SW 1271 (cell line): Measurements from ENCODE around the gene MSRB3.
"Not testable (repeated sequence)": the region's sequence is repeated elsewhere in the genome, so short reads cannot be mapped to it uniquely, and the experiment has no call there.

Experiments used
- DNase-seq, 2 experiments: peaks; one replicate each; lab custom pipeline; 2025; lab: John Stamatoyannopoulos, UW

The MSRB3 gene

DNA sequence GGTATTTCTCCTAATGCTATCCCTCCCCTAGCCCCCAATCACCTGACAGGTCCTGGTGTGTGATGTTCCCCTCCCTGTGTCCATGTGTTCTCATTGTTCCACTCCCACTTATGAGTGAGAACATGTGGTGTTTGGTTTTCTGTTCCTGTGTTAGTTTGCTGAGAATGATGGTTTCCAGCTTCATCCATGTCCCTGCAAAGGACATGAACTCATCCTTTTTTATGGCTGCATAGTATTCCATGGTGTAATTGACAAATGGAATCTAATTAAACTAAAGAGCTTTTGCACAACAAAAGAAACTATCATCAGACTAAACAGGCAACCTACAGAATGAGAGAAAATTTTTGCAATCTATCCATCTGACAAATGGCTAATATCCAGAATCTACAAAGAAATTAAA is 178.9 kb downstream of the MSRB3 start:
- DNase-seq: not testable (repeated sequence)

DNA sequence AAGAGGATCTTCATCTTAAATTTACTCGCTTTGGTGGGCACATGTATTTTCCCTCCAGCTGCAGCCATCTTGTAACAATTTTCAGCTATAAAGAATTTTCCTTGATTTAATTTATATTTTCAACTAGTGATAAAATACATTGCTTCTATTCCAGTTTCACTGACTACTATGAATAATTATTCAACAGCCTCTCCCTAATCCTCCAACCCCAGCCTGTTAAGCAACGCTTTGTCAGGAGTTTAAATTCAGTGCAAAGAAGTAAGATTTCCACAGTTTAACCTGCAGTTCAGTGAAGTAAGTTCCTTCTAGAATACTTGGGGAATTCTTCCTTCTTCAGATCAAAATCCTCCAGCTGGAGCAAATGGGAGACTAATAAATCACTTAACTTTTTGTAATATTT is 180.2 kb downstream of the MSRB3 start:
- no peak for DNase-seq

DNA sequence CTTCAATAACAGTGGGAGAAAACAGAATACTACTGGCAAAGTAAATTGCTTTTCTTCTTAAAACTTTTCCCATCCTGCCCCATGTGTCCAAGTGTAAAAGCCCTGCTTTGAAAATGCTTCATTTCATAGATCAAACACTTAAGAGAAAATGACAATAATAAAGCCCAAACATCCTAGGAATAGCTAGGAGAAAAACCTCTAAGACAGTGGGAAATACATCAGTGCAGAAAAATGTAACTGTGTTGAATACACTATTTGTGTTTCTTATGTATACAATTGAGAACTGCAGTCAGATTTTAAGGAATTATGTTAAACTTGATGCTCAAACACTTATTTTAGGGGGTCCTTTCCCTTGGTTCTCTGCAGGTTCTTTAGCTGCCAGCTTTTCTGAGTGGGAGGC is 181.1 kb downstream of the MSRB3 start:
- DNase-seq: no peak

DNA sequence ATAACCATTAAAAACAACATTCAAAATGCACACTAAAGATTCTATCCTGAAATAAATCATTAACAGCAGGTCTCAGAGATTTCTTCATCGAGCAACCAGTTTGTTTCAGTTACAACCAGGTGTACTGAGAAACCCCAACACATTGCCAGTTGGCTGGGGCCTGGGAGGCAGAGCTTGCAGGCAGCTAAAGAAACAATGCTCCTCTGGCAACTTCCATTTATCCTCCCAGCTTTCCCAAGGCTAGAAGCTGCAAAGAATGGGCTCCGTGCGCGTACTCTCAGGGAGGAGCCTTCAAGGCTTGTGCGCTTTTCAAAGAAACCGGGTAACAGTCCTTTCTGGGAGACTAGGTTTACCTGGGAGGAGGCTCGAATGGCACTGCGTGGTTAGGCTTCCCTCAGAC is 181.6 kb downstream of the MSRB3 start:
- DNase-seq: no peak

DNA sequence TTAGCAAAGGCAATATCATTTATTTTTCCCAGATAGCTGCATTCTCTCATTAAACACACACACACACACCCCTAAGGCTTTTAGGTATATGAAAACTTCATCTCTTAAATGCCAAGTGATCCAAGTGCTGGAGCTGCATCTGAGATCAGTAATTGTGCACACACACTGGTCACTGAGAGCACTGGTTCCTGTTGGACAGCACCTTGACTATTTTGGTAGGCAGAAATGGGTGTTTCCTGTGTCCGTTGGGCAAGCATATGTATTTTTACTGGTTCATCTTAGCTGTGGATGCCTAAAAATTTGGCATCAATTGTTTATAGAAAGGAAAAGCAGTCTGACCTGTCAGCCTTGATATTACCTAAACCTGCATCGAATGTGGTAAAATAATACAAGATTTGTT is 182.5 kb downstream of the MSRB3 start:
- DNase-seq: no peak

DNA sequence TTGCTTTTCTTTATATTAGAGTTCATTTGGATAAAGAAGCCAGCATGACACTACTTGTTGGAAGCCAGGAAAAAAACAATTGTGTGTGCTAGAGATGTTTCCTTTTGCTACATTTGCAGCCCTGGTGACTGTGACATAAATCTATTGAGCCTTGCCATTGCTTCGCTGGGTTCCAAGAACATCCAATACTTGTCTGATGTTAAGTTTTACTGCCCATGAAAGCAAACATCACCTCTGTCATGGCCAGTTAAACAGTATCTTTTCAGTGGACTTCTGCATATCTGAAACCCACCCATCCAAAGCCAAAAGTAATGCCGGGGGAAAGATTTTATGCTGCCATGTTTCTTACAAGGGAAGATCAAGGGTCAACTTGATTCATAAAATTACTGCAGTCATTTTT is 184.0 kb downstream of the MSRB3 start:
- no peak for DNase-seq

DNA sequence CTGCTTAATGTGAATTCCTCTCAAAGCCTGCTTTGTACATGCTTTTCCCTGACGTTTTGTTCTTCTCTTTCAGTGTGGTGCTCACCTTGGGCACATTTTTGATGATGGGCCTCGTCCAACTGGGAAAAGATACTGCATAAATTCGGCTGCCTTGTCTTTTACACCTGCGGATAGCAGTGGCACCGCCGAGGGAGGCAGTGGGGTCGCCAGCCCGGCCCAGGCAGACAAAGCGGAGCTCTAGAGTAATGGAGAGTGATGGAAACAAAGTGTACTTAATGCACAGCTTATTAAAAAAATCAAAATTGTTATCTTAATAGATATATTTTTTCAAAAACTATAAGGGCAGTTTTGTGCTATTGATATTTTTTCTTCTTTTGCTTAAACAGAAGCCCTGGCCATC is 184.6 kb downstream of the MSRB3 start:
- DNase-seq: no peak

DNA sequence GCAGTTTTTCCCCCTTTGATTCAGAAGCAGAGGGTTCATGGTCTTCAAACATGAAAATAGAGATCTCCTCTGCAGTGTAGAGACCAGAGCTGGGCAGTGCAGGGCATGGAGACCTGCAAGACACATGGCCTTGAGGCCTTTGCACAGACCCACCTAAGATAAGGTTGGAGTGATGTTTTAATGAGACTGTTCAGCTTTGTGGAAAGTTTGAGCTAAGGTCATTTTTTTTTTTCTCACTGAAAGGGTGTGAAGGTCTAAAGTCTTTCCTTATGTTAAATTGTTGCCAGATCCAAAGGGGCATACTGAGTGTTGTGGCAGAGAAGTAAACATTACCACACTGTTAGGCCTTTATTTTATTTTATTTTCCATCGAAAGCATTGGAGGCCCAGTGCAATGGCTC is 185.1 kb downstream of the MSRB3 start:
- no peak for DNase-seq

DNA sequence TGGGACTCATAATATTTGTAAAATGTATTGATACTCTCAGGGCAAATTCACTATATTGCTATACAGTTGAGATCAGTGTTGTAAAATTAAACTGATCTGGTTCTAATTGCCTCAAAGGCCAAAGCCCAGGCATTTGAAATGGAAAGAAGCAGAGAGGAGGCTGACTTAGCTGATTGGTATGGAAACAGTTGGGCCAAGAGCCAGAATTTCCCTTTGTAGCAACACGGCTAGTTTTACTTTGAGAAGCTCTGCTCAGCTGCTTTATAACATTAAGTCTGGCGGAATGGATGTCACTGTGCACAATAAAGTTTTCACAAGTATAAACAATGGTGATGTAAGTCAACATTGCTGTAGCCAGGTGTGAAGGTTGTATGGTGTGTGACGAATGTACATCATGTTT is 186.4 kb downstream of the MSRB3 start:
- DNase-seq: no peak

DNA sequence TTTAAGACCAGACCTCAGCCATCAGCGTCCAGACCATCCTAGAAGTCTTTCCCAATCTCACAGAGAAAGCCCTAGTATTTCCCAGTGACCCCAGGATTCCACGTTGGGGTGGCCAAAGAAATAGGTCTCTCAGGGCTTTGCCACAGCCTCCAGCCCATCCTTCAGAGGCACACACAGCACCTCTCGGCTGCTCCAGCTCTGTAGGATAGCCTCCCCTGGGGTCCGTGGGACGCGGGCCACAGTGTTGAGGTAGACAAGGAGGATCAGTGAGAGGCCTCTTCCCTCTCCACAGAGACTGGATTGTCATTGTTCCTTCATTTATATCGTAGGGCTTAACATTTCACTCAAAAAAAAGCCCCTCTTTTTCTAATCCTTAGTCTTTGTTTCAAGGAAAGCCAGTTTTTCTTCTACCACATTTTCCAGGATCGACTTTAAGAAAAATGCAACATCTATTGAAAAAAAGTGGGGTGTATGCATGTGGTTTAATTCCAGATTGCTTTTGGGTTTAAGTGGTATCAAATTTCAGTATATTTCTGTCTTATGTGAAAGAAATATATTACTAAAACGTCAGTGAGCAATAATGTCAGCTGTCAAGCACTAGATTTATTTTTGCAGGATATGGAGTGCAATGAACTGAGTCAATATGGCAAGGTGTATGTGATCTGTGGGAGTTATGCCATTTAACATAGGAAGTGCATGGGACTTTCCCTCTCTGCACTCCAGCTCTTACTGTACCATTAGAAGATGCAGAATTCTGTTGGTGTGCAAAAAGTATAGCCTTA is 187.5 kb downstream of the MSRB3 start:
- no peak for DNase-seq

DNA sequence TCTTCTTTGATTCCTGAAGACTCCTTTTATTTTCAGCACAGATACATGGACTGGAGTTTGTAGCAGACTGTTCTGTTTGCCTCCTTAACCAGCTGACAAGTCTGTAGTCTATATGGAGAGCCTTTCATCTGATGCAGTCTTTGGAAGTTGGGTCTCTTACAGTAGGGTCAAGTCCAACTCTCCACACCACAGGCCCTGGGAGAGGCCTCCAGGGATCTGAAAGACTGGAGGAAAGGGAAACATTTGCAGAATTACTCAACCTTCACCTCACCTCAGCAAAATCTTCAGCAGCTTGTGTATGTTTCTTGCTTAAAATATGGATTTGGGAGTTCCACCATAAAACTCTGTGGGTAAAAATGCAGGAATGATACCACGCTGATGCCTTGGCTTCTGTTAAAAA is 188.4 kb downstream of the MSRB3 start:
- no peak for DNase-seq

DNA sequence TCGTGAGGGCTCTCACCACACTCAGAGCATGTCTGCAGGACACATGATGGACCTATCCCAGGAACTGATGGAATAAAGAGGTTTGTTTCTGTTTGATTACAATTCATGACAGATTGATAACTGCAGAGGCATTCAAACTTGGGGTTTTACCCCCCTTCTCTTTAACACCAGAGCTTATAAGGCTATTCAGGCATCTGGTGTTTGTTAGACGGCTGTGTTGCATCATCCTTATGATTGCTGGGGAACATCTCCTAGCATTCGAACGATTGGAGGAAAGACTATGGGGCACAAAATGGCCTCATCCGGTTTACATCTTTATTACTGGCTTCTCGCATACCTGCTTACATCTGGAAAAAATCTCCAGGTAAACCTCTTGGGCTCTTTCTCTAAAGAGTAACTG is 191.8 kb downstream of the MSRB3 start:
- no peak for DNase-seq

DNA sequence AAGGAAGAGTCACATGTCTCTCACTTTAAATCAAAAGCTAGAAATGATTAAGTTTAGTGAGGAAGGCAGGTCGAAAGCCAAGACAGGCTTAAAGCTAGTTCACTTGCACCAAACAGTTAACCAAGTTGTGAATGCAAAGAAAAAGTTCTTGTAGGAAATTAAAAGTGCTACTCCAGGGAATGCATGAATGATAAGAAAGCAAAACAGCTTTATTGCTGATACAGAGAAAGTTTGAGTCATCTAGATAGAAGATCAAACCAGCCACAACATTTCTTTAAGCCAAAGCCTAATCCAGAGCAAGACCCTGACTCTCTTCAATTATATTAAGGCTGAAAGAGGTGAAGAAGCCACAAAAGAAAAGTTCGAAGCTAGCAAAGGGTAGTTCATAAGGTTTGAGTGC is 193.6 kb downstream of the MSRB3 start:
- no peak for DNase-seq

DNA sequence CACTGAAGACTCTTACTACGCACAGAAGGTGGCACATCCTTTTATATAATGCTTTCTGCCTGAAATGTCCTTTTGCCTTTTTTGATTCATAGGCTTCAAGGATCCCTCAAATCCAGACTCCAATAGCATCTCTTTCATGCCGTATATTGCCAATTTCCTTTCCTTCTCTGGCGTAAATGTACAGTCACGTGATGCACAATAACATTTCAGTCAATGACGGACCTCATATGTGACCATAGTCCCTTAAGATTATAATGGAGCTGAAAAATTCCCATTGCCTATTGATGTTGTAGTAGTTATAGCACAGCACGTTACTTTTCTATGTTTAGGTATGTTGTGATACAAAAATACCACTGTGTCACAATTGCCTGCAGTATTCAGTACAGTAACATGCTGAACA is 196.3 kb downstream of the MSRB3 start:
- no peak for DNase-seq

DNA sequence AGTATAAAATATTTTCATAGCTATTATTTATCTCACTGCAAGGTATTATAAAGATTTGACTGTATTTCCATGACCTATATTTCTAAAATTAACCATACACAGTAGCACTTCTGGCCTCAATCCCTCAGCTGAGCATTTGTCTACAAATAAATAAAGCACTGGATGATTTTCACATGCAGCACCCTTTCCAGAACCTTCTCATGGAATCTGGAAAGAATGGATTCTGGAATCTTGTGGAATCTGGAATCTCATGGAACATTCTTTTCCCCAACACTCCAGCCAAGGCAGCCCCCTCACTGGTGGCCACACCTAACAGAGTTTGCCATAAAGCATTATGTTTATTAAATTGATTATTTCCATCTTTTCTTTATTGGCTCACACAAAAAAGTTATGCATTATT is 199.2 kb downstream of the MSRB3 start:
- DNase-seq: no peak

DNA sequence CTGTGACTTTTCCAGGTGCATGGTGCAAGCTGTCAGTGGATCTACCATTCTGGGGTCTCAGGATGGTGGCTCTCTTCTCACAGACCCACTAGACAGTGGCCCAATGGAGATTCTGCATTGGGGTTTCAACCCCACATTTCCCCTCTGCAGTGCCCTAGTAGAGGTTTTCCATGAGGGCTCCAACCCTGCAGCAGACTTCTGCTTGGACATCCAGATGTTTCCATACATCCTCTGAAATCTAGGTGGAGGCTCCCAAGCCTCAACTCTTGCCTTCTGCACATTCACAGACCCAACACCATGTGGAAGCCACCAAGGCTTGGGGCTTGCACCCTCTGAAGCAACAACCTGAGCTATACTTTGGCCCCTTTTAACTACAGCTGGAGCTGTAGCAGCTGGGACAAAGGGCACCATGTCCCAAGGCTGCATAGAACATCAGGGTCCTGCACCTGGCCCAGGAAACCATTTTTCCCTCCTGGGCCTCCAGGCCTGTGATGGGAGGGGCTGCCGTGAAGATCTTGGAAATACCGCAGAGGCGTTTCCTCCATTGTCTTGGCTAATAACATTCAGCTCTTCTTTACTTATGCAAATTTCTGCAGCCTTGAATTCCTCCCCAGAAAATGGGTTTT is 205.5 kb downstream of the MSRB3 start:
- not testable (repeated sequence) for DNase-seq

DNA sequence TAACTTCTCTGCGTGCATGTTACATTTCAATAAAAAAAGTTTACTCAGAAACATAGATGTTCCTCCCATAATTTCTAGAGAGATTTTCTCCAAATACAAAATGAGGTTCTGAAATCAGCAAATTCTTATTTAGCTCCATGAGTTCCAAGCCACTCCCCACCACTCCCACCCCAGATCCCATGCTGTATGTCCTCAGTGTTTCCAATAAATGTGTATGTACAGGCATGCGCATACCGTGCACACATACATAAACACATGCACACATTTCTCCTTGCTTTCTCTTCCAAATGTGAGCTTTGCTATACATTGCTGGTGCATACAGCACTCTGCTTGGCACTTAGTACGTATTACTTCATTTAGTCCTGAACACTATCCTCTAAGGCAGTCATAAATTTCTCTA is 209.7 kb downstream of the MSRB3 start:
- DNase-seq: no peak

DNA sequence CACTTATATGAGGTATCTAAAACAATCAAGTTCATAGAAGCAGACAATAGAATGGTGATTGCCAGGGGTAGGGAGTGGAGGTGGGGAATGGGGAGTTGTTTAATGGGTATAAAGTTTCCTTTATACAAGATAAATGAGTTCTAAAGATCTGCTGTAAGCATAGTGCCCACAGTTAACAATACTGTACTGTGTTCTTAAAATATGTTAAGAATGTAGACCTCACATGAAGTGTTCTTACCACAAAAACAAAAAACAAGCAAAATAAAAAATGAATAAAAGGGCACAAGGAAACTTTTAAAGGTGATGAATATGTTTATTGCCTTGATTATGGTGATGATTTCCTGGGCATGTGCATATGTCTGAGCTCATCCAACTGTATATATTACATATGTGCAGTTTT is 211.8 kb downstream of the MSRB3 start:
- peak in 1 of 2 experiments; percentile 6 for DNase-seq

DNA sequence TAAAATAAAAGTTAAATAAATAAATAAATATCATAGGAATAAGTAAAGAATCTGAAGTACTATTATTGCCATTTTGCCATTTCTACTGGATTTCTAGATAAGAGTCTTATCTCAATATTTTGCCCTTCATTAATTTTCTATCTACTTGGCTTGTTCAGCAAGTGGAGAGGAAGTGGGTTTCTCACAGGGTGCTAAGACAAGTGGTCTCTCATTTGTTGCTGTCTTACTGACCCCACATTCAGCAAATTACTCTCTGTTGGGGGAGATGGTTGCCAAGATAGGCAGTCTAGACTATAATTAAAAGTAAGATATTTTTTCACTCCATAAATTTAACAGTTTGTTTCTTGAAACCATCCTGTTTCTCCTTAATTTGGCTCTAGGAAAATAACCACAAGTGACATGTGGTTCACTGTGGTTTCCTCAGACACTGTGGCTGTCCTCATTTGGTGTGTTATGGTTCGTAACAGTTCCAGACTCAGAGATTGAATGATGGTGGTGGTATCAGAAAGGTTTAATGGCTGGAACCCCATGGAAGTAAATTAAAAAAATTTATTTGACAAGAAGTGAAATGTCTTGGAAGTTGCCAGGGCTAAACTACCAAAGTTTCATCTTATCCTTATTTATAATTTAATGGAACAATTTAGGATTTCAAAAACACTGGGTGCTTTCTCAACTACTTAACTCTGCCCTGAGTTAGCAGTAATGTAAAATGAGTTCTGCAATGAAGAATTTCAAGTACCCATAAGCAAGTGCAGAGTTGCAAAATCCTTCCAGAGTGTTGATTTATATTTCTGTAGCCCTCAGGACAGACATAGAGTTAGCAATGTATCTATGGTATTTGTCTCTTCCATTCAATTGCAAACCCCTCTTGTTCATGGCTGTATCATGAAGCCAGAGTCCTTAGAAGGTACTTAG is 214.8 kb downstream of the MSRB3 start:
- DNase-seq: no peak

DNA sequence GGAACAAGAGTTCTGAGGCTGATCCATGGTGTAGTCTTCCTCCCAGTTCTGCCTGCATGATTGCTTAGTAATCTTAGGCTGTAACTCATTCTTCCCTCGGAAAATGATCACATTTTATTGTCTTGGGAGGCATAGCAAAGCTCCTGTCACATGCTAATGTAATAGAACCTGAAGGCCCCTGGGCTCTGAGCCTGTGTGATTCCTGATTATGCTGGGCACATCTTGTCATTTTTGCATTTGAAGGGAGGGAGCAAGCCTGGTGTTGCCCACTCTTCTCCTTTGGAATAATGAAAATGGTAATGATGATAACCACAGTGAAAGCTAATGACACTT is 215.4 kb downstream of the MSRB3 start:
- no peak for DNase-seq

DNA sequence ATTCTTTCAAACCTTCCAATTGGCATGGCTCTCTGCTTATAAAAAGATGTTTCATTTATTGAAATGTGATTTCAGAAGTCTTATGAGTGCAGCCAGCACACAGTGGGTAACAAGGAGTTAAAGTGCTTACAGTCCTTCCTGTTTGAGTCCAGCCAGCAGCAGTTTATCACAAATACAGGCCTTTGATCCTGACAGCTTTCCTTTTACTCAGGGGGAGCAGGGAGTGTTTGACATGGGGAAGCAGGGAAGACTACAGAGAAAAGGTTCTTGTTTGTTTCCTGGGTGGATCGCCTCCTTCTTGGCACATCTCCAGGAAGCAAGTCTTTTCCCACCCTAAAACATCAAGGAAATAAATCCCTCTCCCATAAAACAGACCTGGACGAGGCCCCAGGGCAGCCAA is 216.1 kb downstream of the MSRB3 start:
- DNase-seq: no peak

DNA sequence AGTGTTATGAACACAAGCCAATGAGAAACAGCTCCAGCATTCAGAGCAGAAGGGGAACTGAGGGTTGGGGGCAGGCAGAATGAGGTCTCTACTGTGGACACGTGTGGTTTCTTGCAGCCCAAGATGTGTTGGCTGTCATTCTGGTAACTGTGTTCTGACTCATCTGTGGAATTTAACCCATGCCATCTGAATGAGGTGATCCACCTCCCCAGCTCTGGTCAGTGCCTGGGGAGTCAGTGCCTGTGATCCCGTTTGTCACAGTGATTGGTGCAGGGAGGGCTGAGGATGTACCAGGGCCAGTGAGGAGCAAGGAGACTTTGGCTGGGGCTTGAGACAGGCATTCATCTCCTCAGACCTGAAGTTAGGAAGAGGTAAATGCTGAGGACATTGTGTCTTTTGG is 216.8 kb downstream of the MSRB3 start:
- DNase-seq: no peak

DNA sequence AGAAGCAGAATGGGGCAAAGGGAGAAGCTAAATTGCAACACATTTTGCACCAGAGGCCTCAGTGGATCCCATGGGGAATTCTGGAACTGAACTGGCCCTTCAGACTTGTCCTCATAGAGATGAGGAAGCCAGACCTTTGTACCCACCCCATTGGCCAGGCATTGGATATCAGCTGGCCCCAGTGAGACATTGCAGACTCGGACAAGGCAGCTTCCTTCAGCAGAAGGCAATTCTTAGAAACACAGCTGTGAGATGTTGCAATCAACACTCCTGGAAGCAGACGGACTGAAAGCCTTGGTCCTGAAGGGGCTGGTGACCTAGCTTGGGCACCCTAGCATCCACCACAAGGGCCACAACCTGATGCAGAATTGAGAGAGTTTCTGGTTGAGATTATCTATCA is 218.1 kb downstream of the MSRB3 start:
- no peak for DNase-seq
